ENCODE data around the gene CLCF1.
A peak's percentile ranks its signal among the peaks of the same experiment; 100 is the strongest.

Gene CLCF1

DNA sequence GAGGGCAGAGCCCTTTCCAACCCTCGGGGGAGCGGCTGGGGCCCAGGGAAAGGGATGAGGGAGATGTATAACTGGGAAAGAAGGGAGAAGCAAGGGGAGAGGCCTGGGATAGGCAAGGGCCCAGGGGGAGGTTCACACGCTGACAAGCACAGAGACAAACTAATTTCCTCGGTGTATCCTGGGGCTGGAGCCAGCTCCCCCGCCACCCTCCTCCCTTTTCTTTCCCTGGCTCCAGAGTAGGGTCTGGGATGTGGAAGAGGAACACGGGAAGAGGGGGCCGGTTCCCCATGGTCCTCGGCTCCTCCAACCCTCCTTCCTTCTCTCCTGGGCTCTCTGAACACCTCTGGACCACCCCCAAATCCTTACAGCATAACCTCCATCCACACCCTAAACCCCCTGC lies 6.9 kb downstream of the CLCF1 start:
- no peak overlapping the region for H3K9ac ChIP-seq (ENCODE audit: low read depth, low read length, poor library complexity, severe bottlenecking)
- H2AFZ ChIP-seq (ENCODE audit: low read length): no peak overlapping the region
- no peak overlapping the region for H3K4me2 ChIP-seq (ENCODE audit: low read depth, low read length, poor library complexity, severe bottlenecking)
- no peaks in the 10 kb centered on the region for H3K9me3 ChIP-seq (ENCODE audit: insufficient read depth, low read depth, low read length)
- H3K27me3 ChIP-seq (ENCODE audit: insufficient read depth, low read length, poor library complexity, severe bottlenecking): no peaks in the 10 kb centered on the region
- no peak overlapping the region for H3K4me3 ChIP-seq (ENCODE audit: low read length, poor library complexity, severe bottlenecking)
- TF ChIP-seq, protein P1, sequence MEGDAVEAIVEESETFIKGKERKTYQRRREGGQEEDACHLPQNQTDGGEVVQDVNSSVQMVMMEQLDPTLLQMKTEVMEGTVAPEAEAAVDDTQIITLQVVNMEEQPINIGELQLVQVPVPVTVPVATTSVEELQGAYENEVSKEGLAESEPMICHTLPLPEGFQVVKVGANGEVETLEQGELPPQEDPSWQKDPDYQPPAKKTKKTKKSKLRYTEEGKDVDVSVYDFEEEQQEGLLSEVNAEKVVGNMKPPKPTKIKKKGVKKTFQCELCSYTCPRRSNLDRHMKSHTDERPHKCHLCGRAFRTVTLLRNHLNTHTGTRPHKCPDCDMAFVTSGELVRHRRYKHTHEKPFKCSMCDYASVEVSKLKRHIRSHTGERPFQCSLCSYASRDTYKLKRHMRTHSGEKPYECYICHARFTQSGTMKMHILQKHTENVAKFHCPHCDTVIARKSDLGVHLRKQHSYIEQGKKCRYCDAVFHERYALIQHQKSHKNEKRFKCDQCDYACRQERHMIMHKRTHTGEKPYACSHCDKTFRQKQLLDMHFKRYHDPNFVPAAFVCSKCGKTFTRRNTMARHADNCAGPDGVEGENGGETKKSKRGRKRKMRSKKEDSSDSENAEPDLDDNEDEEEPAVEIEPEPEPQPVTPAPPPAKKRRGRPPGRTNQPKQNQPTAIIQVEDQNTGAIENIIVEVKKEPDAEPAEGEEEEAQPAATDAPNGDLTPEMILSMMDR (conservative IDR thresholded peaks at IDR 0.05; ENCODE audit: low read length): no peak
- TF ChIP-seq EZH2phosphoT487 (IDR thresholded peaks at IDR 0.05; ENCODE audit: borderline replicate concordance): no peak
- H3K4me1 ChIP-seq (ENCODE audit: insufficient read depth, low read length, poor library complexity, severe bottlenecking): peaks cover 49% of the 10 kb centered on the region
- H3K9me2 ChIP-seq (replicated peaks; ENCODE audit: low read depth, low read length): no peaks in the 10 kb centered on the region
- peaks cover under 1% of the 10 kb centered on the region; the same call in 1 of the 2 replicates for H3K79me2 ChIP-seq (ENCODE audit: insufficient read depth, low read length)
- H3K36me3 ChIP-seq (ENCODE audit: insufficient read depth, low read length): no peaks in the 10 kb centered on the region
- no peaks in the 10 kb centered on the region for H3F3A ChIP-seq (ENCODE audit: low read depth)
- no peaks in the 10 kb centered on the region for H4K20me1 ChIP-seq (ENCODE audit: insufficient read depth, low read length, poor library complexity, severe bottlenecking)

DNA sequence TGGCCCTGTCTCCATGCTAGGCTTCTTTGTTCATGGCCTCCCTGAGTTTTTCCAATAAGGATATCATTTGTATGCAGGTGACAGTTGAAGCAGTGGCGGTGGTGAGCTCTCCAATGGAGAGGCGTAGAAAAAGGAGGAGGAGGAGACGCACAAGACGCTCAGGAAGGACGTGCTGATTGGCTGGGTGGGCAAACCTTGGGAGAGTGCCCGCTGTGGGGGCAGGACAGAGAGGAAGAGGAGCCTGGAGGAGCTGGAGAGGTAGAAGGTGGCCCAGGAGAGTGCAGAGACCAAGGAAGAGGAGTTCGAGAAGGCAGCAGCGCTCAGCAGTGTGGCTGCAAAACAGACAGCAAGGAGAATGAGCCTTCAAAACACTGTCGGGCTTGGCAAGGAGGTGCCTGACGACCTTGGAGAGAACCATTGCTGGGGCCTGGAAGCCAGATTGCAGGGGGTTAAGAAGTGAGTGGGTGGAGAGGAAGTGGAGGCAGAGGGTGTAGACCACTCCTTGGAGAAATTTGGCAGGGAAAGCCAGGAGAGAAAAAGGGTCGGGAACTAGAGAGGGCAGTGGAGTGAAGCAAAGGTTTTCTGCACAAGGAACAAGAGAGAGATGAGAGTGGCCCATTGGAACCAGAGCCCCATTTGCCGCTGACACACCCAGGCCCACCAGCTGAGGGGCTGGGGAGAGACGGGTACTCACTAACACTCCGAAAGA lies 7.5 kb downstream of the CLCF1 start:
- no peak overlapping the region for H3K4me3 ChIP-seq (ENCODE audit: low read length, poor library complexity, severe bottlenecking)
- no peak for TF ChIP-seq EZH2phosphoT487 (IDR thresholded peaks at IDR 0.05; ENCODE audit: borderline replicate concordance)
- TF ChIP-seq, protein P1 (conservative IDR thresholded peaks at IDR 0.05; ENCODE audit: low read length): no peak
- no peaks in the 10 kb centered on the region for H3K36me3 ChIP-seq (ENCODE audit: insufficient read depth, low read length)
- no peak overlapping the region for H3K4me2 ChIP-seq (ENCODE audit: low read depth, low read length, poor library complexity, severe bottlenecking)
- no peaks in the 10 kb centered on the region; the same call in 1 of the 2 replicates for H3K79me2 ChIP-seq (ENCODE audit: insufficient read depth, low read length)
- no peaks in the 10 kb centered on the region for H3K27me3 ChIP-seq (ENCODE audit: insufficient read depth, low read length, poor library complexity, severe bottlenecking)
- no peaks in the 10 kb centered on the region for H3K9me2 ChIP-seq (replicated peaks; ENCODE audit: low read depth, low read length)
- no peaks in the 10 kb centered on the region for H4K20me1 ChIP-seq (ENCODE audit: insufficient read depth, low read length, poor library complexity, severe bottlenecking)
- peaks cover 43% of the 10 kb centered on the region for H3K4me1 ChIP-seq (ENCODE audit: insufficient read depth, low read length, poor library complexity, severe bottlenecking)
- H2AFZ ChIP-seq (ENCODE audit: low read length): no peak overlapping the region
- no peak overlapping the region for H3K9ac ChIP-seq (ENCODE audit: low read depth, low read length, poor library complexity, severe bottlenecking)
- H3K9me3 ChIP-seq (ENCODE audit: insufficient read depth, low read depth, low read length): no peaks in the 10 kb centered on the region
- no peaks in the 10 kb centered on the region for H3F3A ChIP-seq (ENCODE audit: low read depth)

DNA sequence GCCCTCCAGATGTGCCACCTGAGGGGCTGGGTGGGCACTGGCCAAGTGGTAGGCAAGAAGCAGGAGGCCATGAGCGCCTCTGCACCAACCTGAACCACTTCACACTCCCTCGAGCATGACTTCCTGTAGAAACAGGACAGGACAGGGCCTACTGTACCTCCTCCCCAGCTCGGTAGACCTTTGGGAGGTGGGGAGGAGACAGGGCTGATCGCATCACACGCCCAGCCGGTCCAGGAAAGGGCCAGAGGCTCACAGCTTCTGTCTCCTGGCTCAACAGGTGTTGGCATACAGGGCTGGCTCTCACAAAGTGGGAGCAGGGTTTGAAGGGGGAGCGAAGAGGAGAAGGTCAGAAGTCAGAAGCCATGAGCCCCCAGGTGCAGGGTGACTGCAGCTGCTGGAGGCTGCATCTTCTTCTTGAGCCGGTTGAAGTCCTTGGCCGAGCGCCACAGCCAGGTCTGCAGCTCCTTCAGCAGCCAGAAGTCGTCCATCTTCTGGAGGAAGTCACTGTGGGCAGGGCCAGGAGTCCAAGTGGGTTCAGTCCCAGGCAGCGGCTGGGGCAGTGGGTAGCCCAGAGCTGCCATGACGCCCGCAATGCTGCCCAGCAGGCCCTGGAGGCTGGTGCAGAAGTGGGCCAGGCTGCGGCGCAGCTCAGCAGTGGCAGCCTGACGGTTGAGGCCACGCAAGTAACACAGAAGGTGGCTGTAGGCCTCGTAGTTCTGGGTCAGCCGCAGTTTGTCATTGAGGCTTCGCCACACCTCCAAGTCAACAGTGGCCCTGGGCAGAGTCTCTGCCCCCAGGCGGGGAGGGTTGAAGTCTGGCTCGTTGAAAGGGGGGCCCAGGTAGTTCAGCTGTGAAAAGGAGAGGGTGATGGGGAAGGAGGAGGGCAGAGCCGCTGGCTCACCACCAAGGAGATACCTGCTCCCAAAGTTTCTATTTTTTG lies 8.3 kb downstream of the CLCF1 start:
- Histone ChIP-seq H4K20me1 (ENCODE audit: insufficient read depth, low read length, poor library complexity, severe bottlenecking) (no peaks in the 10 kb centered on the region), H2AFZ (ENCODE audit: low read length) (no peak overlapping the region), H3K9ac (ENCODE audit: low read depth, low read length, poor library complexity, severe bottlenecking) (no peak overlapping the region), H3K79me2 (ENCODE audit: insufficient read depth, low read length) (no peaks in the 10 kb centered on the region), H3K36me3 (ENCODE audit: insufficient read depth, low read length) (no peaks in the 10 kb centered on the region), H3K27me3 (ENCODE audit: insufficient read depth, low read length, poor library complexity, severe bottlenecking) (no peaks in the 10 kb centered on the region), H3K4me2 (ENCODE audit: low read depth, low read length, poor library complexity, severe bottlenecking) (peak overlapping the region; percentile 50), H3K4me3 (ENCODE audit: low read length, poor library complexity, severe bottlenecking) (no peak overlapping the region), H3K9me2 (replicated peaks; ENCODE audit: low read depth, low read length) (no peaks in the 10 kb centered on the region), H3K9me3 (ENCODE audit: insufficient read depth, low read depth, low read length) (no peaks in the 10 kb centered on the region), H3F3A (ENCODE audit: low read depth) (no peaks in the 10 kb centered on the region), H3K4me1 (ENCODE audit: insufficient read depth, low read length, poor library complexity, severe bottlenecking) (peaks cover 38% of the 10 kb centered on the region)
- TF ChIP-seq, protein P1 (conservative IDR thresholded peaks at IDR 0.05; ENCODE audit: low read length): no peak
- TF ChIP-seq EZH2phosphoT487 (IDR thresholded peaks at IDR 0.05; ENCODE audit: borderline replicate concordance): no peak
